Activated CD4-positive, alpha-beta T cell treated with anti-CD3 and anti-CD28 coated beads, Interleukin-10, Interleukin-2, amounts not matched to agents 100 ng/mL and 50 ng/mL, durations not matched to agents 16 hours and 8 hours (primary cell): ENCODE measurements around the gene CAPN12.
"Not testable (repeated sequence)": the region's sequence is repeated elsewhere in the genome, so short reads cannot be mapped to it uniquely, and the experiment has no call there.

Source experiments
- DNase-seq: peaks from one replicate; pipeline ENCODE4 v3.0.0-alpha.2; 2020

The CAPN12 gene

DNA sequence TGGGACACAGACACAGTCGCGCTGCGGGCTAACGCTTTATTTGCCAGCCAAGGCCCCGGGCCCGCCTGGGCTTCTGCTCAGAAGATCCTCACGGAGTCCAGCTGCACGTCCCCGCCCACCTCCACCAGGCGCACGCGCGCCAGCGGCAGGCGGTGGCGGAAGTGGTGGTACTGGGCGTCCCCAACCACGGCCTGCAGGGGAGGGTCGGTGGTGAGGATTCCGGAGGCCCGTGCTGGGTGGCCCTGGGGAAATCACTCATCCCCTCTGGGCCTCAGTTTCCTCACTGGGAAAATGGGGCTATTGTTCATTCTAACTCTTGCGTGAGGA is 26.6 kb upstream of the CAPN12 start:
- not testable (repeated sequence) for DNase-seq

DNA sequence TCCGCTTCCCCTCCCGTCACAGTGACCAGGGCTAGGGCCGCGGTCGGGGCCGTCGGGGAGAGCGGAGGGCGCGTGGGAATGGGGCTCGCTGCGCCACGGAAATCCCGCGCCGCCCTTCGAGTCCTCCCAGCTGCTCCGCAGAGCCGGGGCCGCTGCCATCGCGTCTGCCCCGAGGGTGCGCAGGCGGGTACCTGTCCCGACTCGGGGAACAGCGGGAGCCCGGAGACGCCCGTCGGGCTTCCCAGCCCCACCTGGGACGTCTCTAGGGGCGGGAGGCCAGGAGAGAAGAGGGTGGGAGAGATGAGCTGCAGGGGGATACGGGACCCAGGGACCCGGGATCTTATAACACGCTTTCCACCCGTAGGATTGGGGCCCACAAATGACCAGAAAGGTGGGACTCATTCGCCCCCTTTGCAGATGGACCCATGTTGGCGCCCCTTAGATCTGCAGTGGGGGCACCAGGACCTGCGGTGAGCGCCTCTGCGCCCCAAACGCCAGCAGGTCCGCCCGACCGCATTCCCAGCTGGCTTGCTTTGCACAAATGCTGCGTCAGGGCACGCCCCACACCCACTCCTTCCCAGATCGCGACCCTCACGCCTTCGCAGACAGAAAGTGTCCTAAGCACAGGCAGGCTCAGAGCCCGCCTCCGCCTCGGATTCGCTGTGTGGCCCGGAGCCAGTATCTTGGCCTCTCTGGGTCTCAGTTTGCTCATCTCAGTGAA is 26.1 kb upstream of the CAPN12 start:
- DNase-seq, result not testable (repeated sequence)

DNA sequence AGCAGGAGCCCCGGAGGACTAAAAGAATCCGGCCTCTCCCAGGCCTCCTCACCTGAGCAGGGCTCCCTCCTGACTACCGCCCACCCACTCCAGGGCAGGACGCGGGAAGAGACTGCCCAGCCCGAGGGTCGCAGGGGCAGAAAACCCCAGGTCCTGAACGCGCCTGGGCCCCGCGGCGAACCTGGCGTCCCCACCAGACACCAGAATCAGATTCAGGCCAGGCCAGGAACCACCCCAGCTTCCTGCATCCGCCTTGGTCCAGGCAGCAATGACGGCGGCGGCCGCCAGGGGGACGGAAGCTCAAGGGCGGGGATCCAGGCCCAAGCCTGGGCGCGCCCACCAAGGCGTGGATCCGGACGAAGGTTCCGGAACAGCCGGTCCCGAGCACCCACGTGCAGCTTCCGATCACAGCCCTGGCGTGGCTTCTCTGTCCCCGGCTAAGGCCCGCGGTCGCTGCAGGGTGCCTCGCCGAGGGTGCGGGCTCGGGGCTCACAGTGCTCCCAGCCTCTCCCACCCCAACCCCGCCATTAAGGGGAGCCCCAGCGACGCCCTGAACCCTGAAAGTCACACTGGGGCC is 25.4 kb upstream of the CAPN12 start:
- DNase-seq, result peak; percentile 90

DNA sequence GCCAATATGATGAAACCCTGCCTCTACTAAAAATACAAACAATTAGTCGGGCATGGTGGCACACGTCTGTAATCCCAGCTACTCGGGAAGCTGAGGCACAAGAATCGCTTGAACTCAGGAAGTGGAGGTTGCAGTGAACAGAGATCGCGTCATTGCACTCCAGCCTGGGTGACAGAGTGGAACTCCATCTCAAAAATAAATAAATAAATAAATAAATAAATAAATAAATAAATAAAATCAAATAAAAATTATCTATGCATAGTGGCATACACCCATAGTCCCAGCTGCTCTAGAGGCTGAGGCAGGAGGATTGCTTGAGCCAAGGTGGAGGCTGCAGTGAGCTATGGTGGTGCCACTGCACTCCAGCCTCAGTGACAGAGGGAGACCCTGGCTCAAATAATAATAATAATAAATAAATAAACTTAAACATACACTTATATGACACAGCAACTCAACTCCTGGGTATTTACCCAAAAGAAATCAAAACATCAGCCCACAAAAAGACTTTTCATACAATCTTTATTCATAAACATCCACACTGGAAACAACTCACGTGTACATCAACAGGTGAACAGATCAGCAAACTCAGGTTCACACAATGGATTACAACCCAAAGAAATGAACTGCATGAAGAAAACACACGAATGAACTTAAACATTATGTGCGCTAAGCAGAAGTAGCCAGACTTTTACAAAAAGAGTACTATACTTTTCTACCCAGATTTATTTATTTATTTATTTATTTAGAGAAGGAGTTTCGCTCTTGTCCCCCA is 22.2 kb upstream of the CAPN12 start:
- no peak for DNase-seq

DNA sequence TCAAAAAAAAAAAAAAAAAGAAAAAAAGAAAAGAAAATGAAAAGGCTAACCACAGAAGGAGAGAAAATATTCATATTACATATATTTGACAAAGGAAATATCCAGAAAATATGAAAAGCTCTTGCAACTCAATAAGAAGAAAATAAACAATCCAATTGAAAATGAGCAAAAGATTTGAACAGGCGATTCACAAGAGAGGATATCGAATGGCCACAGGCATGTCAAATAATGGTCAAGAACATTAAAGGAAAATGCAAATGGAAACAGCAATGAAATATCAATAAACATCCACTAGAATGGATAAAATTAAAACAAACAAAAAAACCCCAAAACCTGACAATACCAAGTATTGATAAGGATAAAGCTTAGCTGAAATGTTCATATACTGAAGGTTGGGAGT is 20.9 kb upstream of the CAPN12 start:
- DNase-seq, result no peak

DNA sequence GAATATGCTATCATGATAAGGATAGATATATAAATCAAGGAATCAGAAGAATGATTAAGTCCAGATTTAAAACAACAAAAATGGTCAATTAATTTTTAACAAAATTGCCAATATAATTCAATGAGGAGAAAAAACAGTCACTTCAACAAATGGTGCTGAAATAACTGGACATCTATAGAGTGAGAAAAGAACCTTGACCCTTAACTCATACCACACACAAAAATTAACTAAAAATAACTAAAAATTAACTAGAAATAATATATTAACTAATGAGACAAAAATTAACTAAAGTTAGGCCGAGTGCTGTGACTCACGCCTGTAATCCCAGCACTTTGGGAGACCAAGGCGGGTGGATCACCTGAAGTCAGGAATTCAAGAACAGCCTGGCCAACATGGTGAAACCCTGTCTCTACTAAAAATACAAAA is 19.5 kb upstream of the CAPN12 start:
- DNase-seq, result no peak

DNA sequence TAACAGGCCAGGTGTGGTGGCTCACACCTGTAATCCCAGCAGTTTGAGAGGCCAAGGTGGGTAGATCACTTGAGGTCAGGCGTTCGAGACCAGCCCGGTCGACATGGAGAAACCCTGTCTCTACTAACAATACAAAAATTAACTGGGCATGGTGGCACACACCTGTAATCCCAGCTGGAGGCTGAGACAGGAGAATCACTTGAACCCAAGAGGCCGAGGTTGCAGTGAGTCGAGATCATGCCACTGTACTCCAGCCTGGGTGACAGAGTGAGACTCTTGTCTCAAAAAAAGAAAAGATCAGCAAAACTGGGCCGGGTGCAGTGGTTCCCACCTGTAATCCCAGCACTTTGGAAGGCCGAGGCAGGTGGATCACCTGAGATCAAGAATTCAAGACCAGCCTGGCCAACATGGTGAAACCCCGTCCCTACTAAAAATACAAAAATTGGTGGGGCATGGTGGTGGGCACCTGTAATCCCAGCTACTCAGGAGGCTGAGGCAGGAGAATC is 17.7 kb upstream of the CAPN12 start:
- not testable (repeated sequence) for DNase-seq

DNA sequence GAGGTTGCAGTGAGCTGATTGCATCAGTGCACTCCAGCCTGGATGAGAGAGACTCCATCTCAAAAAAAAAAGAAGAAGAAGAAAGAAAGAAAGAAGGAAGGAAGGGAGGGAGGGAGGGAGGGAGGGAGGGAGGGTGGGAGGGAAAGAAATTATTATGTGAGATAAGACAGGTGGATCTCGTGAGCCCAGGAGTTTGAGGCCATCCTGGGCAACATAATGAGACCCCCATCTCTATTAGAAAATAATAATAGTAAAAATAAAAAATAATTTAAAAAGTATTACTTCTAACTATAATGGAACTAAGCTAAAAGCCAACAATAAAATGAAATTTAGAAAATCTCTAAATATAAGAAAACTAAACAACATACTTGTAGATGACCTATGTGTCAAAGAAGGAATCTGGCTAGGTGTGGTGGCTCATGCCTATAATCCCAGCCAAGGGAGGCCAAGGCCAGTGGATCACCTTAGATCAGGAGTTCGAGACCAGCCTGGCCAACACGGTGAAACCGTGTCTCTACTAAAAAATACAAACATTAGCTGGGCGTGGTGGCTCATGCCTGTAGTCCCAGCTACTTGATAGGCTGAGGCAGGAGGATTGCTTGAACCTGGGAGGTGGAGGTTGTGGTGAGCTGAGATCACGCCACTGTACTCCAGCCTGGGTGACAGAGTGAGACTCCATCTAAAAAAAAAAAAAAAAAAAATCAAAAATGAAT is 16.7 kb upstream of the CAPN12 start:
- not testable (repeated sequence) for DNase-seq

DNA sequence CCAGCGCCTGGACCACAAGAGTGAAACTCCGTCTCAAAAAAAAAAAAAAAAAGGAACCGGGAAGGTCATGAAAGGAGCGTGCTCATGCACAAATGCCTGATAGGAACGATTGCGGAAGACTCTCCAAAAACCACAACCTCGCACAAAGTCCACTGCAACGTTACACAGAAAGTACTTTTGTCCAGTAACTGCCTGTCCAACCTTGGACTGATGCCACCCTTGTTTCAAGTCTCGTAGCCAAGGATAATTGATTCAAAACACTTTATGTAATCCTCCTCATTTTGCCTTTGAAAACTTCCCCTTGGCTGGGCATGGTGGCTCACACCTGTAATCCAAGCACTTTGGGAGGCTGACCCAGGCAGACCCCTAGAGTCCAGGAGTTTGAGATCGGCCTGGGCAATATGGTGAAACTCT is 15.3 kb upstream of the CAPN12 start:
- DNase-seq, result no peak

DNA sequence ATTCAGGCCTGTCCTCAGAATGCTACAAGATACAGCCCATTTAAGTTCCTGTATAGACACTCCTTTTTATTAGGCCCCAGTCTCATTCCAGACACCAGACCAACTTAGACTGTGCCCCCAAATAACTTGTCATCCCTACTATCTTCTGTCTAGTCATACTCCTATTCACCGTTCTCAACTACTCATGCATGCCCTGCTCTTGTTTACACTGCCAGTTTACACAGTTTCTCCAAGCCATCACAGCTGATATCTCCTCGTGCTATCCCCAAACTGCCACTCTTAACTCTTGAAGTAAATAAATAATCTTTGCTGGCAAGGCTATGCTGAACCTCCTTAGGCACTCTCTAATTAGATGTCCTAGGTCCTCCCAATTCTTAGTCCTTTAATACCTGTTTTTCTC is 9.9 kb upstream of the CAPN12 start:
- DNase-seq, result not testable (repeated sequence)

DNA sequence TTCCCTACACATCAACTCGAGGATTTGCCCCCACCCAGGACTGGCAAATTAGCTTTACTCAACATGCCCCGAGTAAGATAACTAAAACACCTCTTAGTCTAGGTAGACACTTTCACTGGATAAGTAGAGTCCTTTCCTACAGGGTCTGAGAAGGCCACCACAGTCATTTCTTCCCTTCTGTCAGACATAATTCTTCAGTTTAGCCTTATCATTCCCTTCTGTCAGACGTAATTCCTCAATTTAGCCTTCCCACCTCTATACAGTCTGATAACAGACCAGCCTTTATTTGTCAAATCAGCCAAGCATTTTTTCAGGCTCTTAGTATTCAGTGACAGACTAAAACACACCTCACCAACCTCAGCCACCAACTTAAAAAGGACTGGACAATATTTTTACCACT is 9.5 kb upstream of the CAPN12 start:
- not testable (repeated sequence) for DNase-seq

DNA sequence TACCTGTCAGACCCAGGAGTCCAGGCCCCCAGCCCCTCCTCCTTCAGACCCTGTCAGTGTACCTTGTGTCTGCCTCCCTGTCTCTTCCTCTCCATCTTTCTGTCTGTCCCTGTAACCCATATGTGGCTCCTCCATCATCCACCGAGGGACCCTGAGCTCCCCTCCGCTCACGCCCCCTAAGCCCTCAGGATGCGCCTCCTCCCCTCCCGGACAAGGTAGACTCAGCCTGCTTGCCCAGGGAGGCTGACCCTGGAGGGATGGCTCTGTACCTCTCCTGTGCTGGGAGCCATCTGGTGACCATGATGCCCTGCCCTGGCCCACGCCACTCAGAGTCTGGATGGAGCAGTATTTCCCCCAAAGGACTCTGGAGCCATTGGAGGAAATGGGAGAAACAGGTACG is 1.0 kb upstream of the CAPN12 start:
- DNase-seq, result no peak

DNA sequence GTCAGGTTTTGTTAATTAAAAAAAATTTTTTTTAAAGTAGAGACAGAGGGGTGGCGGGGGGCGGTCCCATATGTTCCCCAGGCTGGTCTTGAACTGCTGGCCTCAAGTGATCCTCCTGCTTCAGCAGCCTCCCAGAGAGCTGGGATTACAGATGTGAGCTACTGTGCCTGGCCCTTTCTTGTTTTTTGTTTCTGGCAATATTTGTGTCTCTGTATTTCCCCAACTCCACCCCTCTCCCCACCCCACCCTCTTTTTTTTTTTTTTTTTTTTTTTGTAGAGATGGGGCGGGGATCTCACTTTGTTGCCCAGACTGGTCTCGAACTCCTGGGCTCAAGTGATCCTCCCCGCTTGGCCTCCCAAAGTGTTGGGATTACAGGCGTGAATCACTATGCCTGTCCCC is 600 bp upstream of the CAPN12 start:
- DNase-seq, result no peak

DNA sequence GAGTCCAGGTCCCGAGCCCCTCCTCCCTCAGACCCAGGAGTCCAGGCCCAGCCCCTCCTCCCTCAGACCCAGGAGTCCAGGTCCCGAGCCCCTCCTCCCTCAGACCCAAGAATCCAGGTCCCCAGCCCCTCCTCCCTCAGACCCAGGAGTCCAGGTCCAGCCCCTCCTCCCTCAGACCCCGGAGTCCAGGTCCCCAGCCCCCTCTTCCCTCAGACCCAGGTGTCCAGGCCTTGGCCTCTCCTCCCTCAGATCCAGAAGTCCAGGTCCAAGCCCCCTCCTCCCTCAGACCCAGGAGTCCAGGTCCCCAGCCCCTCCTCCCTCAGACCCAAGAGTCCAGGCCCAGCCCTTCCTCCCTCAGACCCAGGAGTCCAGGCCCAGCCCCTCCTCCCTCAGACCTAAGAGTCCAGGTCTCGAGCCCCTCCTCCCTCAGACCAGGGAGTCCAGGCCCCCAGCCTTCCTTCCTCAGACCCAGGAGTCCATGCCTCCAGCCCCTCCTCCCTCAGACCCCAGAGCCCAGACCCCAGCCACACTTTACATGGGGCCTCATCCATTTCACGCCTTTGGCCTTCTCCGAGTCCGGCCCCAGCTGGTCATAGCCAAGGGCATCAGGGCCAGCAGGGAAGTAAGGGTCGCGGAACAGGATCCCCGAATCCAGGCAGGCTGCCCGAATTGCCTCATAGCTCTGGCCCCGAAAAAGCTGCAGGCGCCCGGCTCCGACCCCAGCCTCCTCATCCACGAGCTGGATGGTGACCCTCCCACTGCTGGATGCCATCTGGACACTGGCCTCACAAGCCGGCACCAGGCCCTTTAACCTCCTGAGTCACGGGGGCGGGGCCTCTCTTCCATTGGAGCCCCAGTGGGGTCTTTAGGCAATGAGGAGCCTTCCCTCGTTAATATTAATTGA is 628 bp downstream of the CAPN12 start:
- no peak for DNase-seq

DNA sequence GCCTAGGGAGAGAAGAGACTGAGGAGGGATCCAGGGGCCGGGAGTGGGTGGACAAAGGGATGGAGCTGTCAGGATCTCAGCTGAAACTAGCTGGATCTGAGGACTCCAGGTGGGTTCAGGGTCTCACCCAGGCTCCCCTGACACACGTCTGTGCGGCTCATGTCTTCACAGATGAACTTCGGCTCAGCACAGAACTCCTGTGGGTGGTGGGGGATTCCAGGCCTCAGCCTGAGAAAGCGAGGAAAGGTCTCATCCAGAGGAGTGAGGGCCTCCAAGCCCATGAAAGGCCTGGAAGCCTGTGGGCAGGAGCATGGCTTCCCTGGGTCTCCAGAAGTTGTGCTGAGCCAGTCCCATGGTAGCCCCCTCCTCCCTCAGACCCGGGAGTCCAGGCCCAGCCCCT is 1.4 kb downstream of the CAPN12 start:
- DNase-seq, result no peak

DNA sequence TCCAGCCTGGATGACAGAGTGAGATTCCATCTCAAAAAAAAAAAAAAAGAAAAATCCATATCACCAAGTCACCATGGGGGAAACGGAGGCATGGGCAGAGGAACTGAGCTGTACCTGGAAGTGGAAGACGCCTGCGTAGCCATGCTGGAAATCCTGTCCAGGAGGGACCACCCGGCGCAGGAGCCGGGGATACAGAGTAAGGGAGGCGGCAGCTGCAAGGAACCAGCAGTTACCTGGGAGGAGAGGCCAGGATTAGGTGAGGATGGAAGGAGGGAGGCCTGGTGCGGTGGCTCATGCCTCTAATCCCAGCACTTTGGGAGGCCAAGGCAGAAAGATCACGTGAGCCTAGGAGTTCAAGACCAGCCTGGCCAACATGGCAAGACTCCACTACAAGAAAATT is 2.0 kb downstream of the CAPN12 start:
- no peak for DNase-seq

DNA sequence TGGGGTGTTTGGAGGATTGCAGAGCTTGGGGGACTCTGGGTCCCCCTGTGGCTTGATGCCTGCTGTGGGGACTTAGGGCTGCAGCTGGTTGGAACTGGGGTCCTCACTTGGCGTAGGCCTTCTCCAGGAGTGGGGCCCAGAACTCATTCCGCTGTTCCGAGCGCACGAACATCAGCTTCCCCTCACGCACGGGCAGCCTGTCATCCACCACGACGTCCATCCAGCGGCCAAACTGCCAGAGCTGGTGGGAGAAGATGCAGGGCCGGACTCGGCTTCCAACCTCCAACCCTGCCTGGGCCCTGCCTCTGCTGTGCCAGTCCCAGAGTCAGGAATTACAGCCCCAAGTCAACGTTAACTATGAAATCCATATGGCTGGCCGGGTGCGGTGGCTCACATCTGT is 2.6 kb downstream of the CAPN12 start:
- no peak for DNase-seq

DNA sequence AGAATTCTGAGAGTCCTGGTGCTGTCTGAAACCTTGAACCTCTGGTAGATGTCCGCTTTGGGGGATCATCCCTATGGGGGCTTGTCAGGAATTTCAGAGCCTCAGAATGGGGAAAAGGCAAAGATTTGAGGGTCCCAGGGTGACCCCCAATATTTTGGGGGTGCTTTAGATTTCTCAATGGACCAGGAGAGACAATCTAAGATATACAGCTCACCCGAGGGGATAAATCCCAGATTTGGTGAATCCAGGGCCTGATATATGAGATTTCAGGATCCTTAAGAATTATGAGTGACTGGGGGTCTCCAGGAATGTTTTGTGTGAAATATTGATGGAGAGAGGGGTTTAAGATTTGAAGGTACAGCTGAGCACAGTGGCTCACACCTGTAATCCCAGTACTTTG is 3.3 kb downstream of the CAPN12 start:
- DNase-seq, result no peak

DNA sequence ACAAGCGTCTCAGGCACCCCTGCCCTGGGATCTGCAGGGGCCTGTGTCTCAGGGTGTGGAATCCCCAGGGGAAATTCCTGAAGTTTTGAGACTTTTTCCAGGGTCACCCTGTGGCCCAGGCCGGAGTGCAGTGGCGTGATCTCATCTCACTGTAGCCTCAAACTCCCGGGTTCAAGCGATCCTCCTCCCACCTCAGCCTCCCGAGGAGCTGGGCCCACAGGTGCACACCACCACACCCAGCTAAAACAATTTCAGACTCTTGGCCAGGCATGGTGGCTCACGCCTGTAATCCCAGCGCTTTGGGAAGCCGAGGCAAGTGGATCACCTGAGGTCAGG is 4.0 kb downstream of the CAPN12 start:
- no peak for DNase-seq

DNA sequence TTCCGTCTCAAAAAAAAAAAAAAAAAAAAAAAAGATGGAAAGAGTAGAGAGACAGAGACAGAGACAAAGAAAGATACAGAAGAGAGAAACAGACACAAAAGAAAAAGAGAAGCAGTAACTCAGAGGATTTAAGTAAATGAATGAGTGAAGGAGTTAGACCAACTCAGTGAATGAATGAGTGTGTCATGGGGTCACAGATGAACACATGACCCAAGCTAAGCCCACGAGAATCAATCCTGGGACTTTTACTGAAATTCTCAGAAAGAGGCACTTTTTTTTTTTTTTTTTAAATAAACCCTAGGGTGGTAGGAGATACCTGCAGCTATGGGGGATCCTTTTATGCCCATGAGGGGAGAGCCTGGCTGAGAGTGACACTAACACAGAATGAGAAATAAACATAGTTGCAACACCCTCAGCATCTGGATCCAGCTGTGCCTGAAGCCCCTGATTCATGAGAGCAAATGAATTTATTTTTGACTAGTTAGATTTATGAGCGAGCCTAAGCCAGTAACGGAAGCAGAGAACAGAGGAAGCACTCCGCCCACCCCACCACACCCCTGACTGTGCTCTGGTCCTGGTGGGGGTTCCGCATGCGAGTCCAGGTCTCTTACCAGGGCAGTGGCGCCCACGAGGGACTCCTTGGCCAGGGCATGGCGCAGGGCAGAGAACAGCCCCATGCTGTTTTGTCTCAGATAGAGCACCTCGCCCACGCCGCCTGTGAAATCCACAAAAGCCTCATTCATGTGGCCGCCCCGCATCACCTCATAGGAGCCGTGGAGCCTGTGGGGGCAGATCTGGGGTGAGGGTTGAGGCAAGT is 4.6 kb downstream of the CAPN12 start:
- no peak for DNase-seq

DNA sequence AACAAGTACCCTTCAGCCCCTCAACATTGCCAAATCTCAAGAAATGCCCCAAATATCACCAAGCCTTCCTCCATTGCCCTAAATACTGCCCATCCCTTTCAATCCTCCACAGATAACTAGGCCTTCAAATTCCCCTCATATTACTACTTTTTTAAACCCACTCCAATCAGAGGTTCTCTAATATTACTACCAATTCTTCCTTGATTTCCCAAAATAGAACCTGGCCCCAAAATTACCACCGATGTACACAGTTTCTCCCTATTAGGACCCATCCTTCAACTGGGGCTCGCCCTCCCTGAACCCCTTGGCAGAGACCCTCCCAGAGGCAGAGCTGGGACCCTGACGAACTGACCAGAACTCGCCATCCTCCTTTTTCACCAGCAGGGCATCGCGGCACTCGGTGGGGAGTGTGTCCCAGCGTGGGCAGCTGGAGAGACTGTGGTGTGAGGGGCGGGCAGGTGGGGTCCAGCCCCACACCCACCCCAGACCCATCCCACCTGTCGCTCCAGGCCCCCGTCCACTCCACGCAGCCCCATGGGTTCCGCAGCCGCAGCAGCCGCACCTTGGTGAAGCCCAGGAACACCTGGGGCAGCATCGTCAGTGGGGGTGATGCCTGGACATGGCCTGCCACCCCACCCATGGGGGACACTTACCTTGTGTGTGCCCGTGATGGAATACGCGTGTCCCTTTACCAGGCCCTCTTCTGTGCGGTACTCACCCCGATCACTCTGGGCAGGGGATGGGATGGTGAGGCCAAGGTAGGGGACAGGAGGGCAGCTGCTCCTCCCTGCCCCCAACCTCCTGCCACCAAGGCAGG is 6.1 kb downstream of the CAPN12 start:
- DNase-seq, result no peak
